BJ (cell line): ENCODE data around the gene KLF9. TPM values are rescaled to one million over a fixed set of nuclear protein-coding genes. Genes with fewer than 3 reads are reported as not detected.

ENCODE experiments used
- CTCF ChIA-PET: fragments of 350-600 bp; formaldehyde crosslinking; extraction: SDS; loops from one replicate; lab custom pipeline; 2021; ENCODE audit warnings: antibody characterized with exemption, inconsistent platforms; lab: Yijun Ruan, JAX
- POLR2A ChIA-PET: fragments of 300-600 bp; sonication (Branson Sonifier 250); formaldehyde crosslinking; extraction: SDS; loops from one replicate; lab custom pipeline; 2021; ENCODE audit warnings: antibody characterized with exemption; lab: Charles Lee
- DNase-seq: peaks from one replicate; pipeline ENCODE4 v3.0.0-alpha.2; 2011; ENCODE audit warnings: low read depth
- H3K27me3 ChIP-seq: 2 replicates; pipeline ENCODE4 v1.6.0; 2011; ENCODE audit warnings: low read length; ENCODE audit not compliant: control insufficient read depth, insufficient read depth
- H3K36me3 ChIP-seq: 2 replicates; pipeline ENCODE4 v1.5.1; 2011; ENCODE audit warnings: low read length; ENCODE audit not compliant: control insufficient read depth, insufficient read depth
- H3K4me3 ChIP-seq: 2 replicates; pipeline ENCODE4 v1.5.1; 2011; ENCODE audit warnings: low read depth, mild to moderate bottlenecking, control low read depth, low read length
- polyA plus RNA-seq: library from polyadenylated mRNA; depleted of rRNA; stranded (reverse); fragments of >200 nt; gene quantifications from 2 replicates; pipeline ENCODE4 v1.2.3, GENCODE V29; 2011
- TF ChIP-seq, protein P1 (sequence below): IDR thresholded peaks from 2 replicates; pipeline ENCODE4 v1.5.1; 2011; ENCODE audit warnings: low read depth, mild to moderate bottlenecking, control low read depth, inconsistent platforms, low read length, moderate library complexity; ENCODE audit not compliant: insufficient read depth

The KLF9 gene
- polyA plus RNA-seq, 1 experiment, result 29.2 TPM

DNA sequence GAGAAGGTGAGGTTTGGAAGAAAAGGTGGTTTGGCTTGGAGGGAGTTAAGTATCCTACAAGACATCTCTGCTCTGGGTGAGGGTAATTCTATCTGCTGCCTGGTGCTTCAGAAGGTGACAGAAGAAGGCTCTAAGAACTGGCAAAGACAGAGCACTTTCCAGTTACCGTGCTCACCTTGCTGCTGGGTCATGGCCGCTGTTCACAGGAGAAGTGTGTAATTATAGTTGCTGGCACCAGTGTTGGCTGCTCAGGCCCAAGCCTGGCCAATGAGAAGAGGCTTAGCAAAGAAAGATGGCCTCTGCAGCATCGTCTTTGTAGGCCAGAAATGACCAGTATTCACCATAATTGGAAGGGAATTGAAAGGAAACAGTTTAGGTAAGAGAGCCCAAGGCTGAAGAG, 37.9 kb upstream of the KLF9 start:
- Histone ChIP-seq H3K27me3 (0 out of 2 replicates have a peak, but pooled peaks cover 2% of the 10 kb centered on the region), H3K4me3 (no peak overlapping the region), H3K36me3 (no peaks in the 10 kb centered on the region)
- TF ChIP-seq, protein P1, sequence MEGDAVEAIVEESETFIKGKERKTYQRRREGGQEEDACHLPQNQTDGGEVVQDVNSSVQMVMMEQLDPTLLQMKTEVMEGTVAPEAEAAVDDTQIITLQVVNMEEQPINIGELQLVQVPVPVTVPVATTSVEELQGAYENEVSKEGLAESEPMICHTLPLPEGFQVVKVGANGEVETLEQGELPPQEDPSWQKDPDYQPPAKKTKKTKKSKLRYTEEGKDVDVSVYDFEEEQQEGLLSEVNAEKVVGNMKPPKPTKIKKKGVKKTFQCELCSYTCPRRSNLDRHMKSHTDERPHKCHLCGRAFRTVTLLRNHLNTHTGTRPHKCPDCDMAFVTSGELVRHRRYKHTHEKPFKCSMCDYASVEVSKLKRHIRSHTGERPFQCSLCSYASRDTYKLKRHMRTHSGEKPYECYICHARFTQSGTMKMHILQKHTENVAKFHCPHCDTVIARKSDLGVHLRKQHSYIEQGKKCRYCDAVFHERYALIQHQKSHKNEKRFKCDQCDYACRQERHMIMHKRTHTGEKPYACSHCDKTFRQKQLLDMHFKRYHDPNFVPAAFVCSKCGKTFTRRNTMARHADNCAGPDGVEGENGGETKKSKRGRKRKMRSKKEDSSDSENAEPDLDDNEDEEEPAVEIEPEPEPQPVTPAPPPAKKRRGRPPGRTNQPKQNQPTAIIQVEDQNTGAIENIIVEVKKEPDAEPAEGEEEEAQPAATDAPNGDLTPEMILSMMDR, result no peak
- no peak for DNase-seq
- POLR2A ChIA-PET, result no interaction called here
- CTCF ChIA-PET, result no interaction called here

DNA sequence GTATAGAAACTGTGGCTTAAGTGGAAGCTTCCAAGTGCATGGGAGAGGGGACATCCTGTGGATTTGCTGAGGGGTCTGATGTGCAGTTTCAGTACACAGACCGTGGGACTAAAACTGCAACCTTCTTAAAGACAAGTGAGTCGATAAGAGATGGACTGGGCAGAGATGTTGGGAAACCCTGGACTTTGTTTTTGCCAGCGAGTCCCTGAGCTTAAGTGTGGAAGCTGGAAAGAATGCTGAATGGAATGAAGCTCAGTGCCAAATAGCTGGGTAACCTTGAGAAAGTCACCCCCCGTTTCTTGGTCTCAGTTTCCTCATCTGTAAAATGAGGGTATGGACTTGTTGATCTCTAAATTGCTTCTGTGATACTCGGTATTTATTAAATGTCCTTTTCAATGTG, 37.3 kb upstream of the KLF9 start:
- ChIA-PET CTCF (interaction anchor here (0.7 kb wide), 1 partner anchor 25 kb away, joined by 3 read pairs; no protein-coding TSS in a partner anchor), POLR2A (no interaction called here)
- no peak for DNase-seq
- TF ChIP-seq, protein P1, result no peak
- Histone ChIP-seq H3K27me3 (0 out of 2 replicates have a peak, but pooled peaks cover 2% of the 10 kb centered on the region), H3K4me3 (no peak overlapping the region), H3K36me3 (no peaks in the 10 kb centered on the region)

DNA sequence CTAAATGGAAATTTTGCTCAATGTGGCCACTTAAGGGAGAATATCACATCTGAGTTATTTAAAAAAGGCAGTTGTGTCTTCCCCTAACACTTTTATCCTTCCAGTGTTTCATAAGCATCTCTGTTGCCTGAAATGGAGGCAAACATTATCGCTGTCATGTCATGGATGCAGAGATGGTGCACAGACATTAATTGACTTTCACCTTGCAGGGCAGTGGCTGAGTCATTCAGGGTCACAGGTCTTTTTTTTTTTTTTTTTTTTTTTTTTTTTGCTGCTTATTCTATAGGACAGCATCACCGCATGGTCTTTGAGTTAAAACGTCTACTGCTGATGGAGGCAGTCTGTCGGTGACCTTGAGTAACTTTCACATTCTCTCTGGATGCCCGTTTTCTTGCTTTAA, 36.3 kb upstream of the KLF9 start:
- Histone ChIP-seq H3K36me3 (no peaks in the 10 kb centered on the region), H3K4me3 (no peak overlapping the region), H3K27me3 (0 out of 2 replicates have a peak, but pooled peaks cover 2% of the 10 kb centered on the region)
- POLR2A ChIA-PET, result no interaction called here
- no peak for DNase-seq
- CTCF ChIA-PET, result interaction anchor here (1.1 to 1.3 kb wide), 2 partner anchors 10 to 24 kb away, joined by 3 to 5 read pairs; no protein-coding TSS in a partner anchor
- TF ChIP-seq, protein P1, result no peak

DNA sequence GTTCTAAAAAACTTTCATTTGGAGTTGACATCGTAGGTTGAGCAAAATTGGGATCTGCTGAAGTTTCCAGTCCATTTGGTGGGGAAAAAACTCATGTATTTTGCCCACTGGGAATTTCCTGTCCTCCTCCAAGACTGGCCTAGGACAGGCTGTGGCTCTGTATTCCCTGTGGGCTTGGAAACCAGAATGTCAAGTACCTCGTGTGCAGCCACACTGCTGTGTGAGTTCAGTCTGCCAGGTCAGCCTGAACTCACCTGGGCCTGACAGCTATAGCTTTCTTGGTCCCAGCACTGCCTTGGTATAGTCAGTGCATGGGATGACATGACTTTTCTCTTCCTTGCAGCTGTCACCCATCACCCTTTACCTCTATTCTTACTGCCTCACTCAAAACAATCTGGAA, 35.0 kb upstream of the KLF9 start:
- 0 out of 2 replicates have a peak, but pooled peaks cover 2% of the 10 kb centered on the region for H3K27me3 ChIP-seq
- H3K36me3 ChIP-seq, result no peaks in the 10 kb centered on the region
- POLR2A ChIA-PET, result no interaction called here
- no peak for DNase-seq
- TF ChIP-seq, protein P1, result no peak
- CTCF ChIA-PET, result interaction anchor here (1.1 to 1.3 kb wide), 2 partner anchors 11 to 22 kb away, joined by 3 to 5 read pairs; no protein-coding TSS in a partner anchor
- H3K4me3 ChIP-seq, result no peak overlapping the region

DNA sequence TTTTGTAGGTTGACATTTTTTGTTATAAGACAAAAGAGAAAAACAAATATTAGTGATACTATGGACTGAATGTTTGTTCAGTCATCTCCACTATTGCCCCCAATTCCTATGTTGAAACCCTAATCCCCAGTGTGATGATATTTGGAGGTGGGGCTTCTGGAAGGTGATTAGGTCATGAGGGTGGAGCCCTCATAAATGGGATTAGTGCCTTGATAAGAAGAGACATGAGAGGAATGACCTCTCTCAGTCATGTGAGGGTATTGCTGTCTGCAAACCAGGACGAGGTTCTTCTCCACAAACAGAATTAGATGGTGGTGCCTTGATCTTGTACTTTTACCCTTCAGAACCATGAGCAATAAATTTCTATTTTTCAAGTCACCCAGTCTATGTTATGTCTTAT, 34.5 kb upstream of the KLF9 start:
- Histone ChIP-seq H3K4me3 (no peak overlapping the region), H3K36me3 (no peaks in the 10 kb centered on the region), H3K27me3 (0 out of 2 replicates have a peak, but pooled peaks cover 2% of the 10 kb centered on the region)
- ChIA-PET CTCF (no interaction called here), POLR2A (no interaction called here)
- TF ChIP-seq, protein P1, result no peak
- no peak for DNase-seq
